Skeletal muscle tissue (tissue), 4 donors: ENCODE measurements around the gene DENND1A. TPM values are rescaled to one million over a fixed set of nuclear protein-coding genes. Genes with fewer than 3 reads are reported as not detected.

ENCODE experiments used
- H3K27ac ChIP-seq: one replicate; pipeline ENCODE4 v1.7.0; 2013; ENCODE audit warnings: mild to moderate bottlenecking, low read depth, low read length, inconsistent platforms
- H3K27me3 ChIP-seq, 3 donors: one replicate each; pipeline ENCODE4 v1.7.0; 2013; ENCODE audit warnings: low read length in 3 of 3; ENCODE audit not compliant: control insufficient read depth in 3 of 3, insufficient read depth in 3 of 3
- H3K36me3 ChIP-seq, 3 donors: one replicate each; pipeline ENCODE4 v1.7.0; 2013; ENCODE audit warnings: low read length in 3 of 3; ENCODE audit not compliant: control insufficient read depth in 3 of 3, insufficient read depth in 3 of 3
- H3K4me1 ChIP-seq, 3 donors: one replicate each; pipeline ENCODE4 v1.7.0; 2013; ENCODE audit warnings: low read length in 3 of 3, mild to moderate bottlenecking in 3 of 3; ENCODE audit not compliant: control insufficient read depth in 3 of 3, insufficient read depth in 3 of 3
- H3K4me3 ChIP-seq, 3 donors: one replicate each; pipeline ENCODE4 v1.7.0; 2013; ENCODE audit warnings: low read length in 3 of 3
- H3K9ac ChIP-seq, 3 donors: one replicate each; pipeline ENCODE4 v1.7.0; 2013; ENCODE audit warnings: low read length in 3 of 3, mild to moderate bottlenecking in 3 of 3, moderate library complexity in 2 of 3, low read depth in 1 of 3
- H3K9me3 ChIP-seq, 3 donors: one replicate each; pipeline ENCODE4 v1.7.0; 2013; ENCODE audit warnings: low read length in 3 of 3; ENCODE audit not compliant: control insufficient read depth in 3 of 3
- total RNA-seq: library from RNA; depleted of rRNA; stranded (reverse); fragments of >200 nt; gene quantifications from one replicate; pipeline ENCODE4 v1.2.3, GENCODE V29; 2014
- donor health status: Osteomylitis.

The DENND1A gene
- total RNA-seq, 1 donor from 2014 or later, result 23.5 TPM

DNA sequence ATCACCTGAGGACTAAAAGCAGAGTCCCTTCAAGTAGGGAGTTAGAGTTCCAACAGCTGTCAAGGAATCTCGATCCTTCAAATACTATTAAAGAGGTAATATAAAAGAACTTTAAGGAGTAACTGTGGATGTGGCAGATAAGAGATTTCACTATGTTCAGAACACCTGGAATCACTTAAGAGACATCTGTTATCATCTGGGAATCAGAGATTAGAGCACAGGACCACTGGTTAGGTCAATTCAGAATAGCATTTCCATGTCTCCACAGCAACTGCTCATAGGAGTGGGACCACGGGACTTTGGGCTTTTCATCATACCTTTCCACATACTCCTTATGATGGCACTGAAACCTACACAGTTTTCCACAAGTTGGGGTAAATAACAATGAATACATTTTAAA is 216.6 kb downstream of the DENND1A start:
- H3K9me3 ChIP-seq, result no peaks in the 10 kb centered on the region
- no peaks in the 10 kb centered on the region for H3K27me3 ChIP-seq
- no peaks in the 10 kb centered on the region for H3K4me1 ChIP-seq
- no peaks in the 10 kb centered on the region for H3K36me3 ChIP-seq
- no peak overlapping the region for H3K4me3 ChIP-seq
- H3K27ac ChIP-seq, result no peak overlapping the region
- H3K9ac ChIP-seq, result no peak overlapping the region

- H3K27ac ChIP-seq, result no peak overlapping the region
- H3K4me1 ChIP-seq, result no peaks in the 10 kb centered on the region
- H3K36me3 ChIP-seq, result no peaks in the 10 kb centered on the region
- no peak overlapping the region for H3K4me3 ChIP-seq
- no peaks in the 10 kb centered on the region for H3K27me3 ChIP-seq
- H3K9ac ChIP-seq, result no peak overlapping the region
- H3K9me3 ChIP-seq, result no peaks in the 10 kb centered on the region
Measured at GRCh38 chr9:123712399-123712798, 217.5 kb downstream of the DENND1A start.

GRCh38 chr9:123710299-123710698 is 219.6 kb downstream of the DENND1A start:
- Histone ChIP-seq H3K27ac (no peak overlapping the region), H3K27me3 (no peaks in the 10 kb centered on the region), H3K4me3 (no peak overlapping the region), H3K4me1 (no peaks in the 10 kb centered on the region), H3K9ac (no peak overlapping the region), H3K9me3 (no peaks in the 10 kb centered on the region), H3K36me3 (no peaks in the 10 kb centered on the region)

GRCh38 chr9:123702483-123702882 is 227.4 kb downstream of the DENND1A start:
- Histone ChIP-seq H3K27ac (no peak overlapping the region), H3K27me3 (no peaks in the 10 kb centered on the region), H3K36me3 (no peaks in the 10 kb centered on the region), H3K4me3 (no peak overlapping the region), H3K9me3 (peaks cover 0 to 5% (median 3%) of the 10 kb centered on the region in 3 donors), H3K9ac (no peak overlapping the region), H3K4me1 (peaks cover 0 to 2% (median 0%) of the 10 kb centered on the region in 3 donors)

DNA sequence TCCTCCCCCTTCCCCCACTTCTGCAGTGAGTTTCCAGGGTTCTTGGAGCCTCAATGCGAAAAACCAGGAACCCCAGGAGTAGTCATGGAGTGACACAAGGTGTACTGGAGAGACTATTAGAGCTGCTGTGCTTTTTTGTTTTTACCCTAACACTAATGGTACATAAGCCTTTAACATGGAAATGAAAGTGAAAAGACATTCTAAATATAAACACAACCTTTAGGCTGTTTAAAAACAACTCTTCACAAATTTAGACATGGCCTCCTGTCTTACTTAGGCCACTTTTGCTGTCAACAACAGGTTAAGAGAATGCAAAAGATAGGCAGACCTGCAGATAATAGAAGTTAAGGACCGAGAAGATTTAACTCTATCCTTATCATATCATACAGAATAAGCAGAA is 232.2 kb downstream of the DENND1A start:
- peak overlapping the region in 2 of 3 donors; percentile 2 to 18 for H3K4me3 ChIP-seq
- H3K9ac ChIP-seq, result no peak overlapping the region
- no peak overlapping the region for H3K27ac ChIP-seq
- H3K27me3 ChIP-seq, result no peaks in the 10 kb centered on the region
- H3K4me1 ChIP-seq, result peaks cover 0 to 4% (median 0%) of the 10 kb centered on the region in 3 donors
- peaks cover 0 to 5% (median 3%) of the 10 kb centered on the region in 3 donors for H3K9me3 ChIP-seq
- H3K36me3 ChIP-seq, result no peaks in the 10 kb centered on the region

GRCh38 chr9:123696476-123696875 is 233.4 kb downstream of the DENND1A start:
- H3K9me3 ChIP-seq, result peaks cover 0 to under 1% (median 0%) of the 10 kb centered on the region in 3 donors
- H3K27me3 ChIP-seq, result no peaks in the 10 kb centered on the region
- H3K36me3 ChIP-seq, result no peaks in the 10 kb centered on the region
- H3K4me1 ChIP-seq, result peaks cover 0 to 4% (median 0%) of the 10 kb centered on the region in 3 donors
- no peak overlapping the region for H3K9ac ChIP-seq
- H3K27ac ChIP-seq, result no peak overlapping the region
- H3K4me3 ChIP-seq, result no peak overlapping the region

GRCh38 chr9:123695386-123695785 is 234.5 kb downstream of the DENND1A start:
- no peaks in the 10 kb centered on the region for H3K36me3 ChIP-seq
- no peaks in the 10 kb centered on the region for H3K9me3 ChIP-seq
- H3K27ac ChIP-seq, result no peak overlapping the region
- peaks cover 0 to 4% (median 0%) of the 10 kb centered on the region in 3 donors for H3K4me1 ChIP-seq
- no peak overlapping the region for H3K9ac ChIP-seq
- H3K27me3 ChIP-seq, result no peaks in the 10 kb centered on the region
- no peak overlapping the region for H3K4me3 ChIP-seq

- no peaks in the 10 kb centered on the region for H3K36me3 ChIP-seq
- H3K4me1 ChIP-seq, result peaks cover 10 to 18% (median 15%) of the 10 kb centered on the region in 3 donors
- H3K4me3 ChIP-seq, result no peak overlapping the region
- H3K9me3 ChIP-seq, result no peaks in the 10 kb centered on the region
- H3K9ac ChIP-seq, result no peak overlapping the region
- H3K27me3 ChIP-seq, result no peaks in the 10 kb centered on the region
- H3K27ac ChIP-seq, result no peak overlapping the region
Measured at GRCh38 chr9:123691765-123692303, 238.1 kb downstream of the DENND1A start.

- no peak overlapping the region for H3K9ac ChIP-seq
- peaks cover 16 to 25% (median 23%) of the 10 kb centered on the region in 3 donors for H3K4me1 ChIP-seq
- no peaks in the 10 kb centered on the region for H3K36me3 ChIP-seq
- H3K4me3 ChIP-seq, result no peak overlapping the region
- H3K27me3 ChIP-seq, result no peaks in the 10 kb centered on the region
- H3K9me3 ChIP-seq, result no peaks in the 10 kb centered on the region
- H3K27ac ChIP-seq, result no peak overlapping the region
Measured at GRCh38 chr9:123689701-123690428, 240.1 kb downstream of the DENND1A start.

- peak overlapping the region; percentile 22 for H3K27ac ChIP-seq
- H3K9me3 ChIP-seq, result no peaks in the 10 kb centered on the region
- H3K27me3 ChIP-seq, result no peaks in the 10 kb centered on the region
- H3K4me3 ChIP-seq, result peak overlapping the region in 1 of 3 donors; percentile 9
- peak overlapping the region in 2 of 3 donors; percentile 4 to 30 for H3K9ac ChIP-seq
- no peaks in the 10 kb centered on the region for H3K36me3 ChIP-seq
- H3K4me1 ChIP-seq, result peaks cover 16 to 25% (median 23%) of the 10 kb centered on the region in 3 donors
Measured at GRCh38 chr9:123687246-123687751, 242.6 kb downstream of the DENND1A start.
